LNCAP (cell line): ENCODE results near the gene JPT2.

Experiments used
- CTCF ChIP-seq: fragments of 450-650 bp; IDR thresholded peaks from 2 replicates; pipeline ENCODE4 v1.5.1; 2017; ENCODE audit warnings: mild to moderate bottlenecking

Gene JPT2

GRCh38 chr16:1713331-1713730 is 35.3 kb downstream of the JPT2 start:
- no peak for TF ChIP-seq CTCF

GRCh38 chr16:1713933-1714332 is 35.9 kb downstream of the JPT2 start:
- TF ChIP-seq CTCF, result no peak

- no peak for TF ChIP-seq CTCF
Observed at GRCh38 chr16:1715220-1715619, 37.1 kb downstream of the JPT2 start.

GRCh38 chr16:1721372-1721771 is 43.3 kb downstream of the JPT2 start:
- TF ChIP-seq CTCF, result no peak

GRCh38 chr16:1723450-1724147 is 45.5 kb downstream of the JPT2 start:
- TF ChIP-seq CTCF, result peak; percentile 89

- TF ChIP-seq CTCF, result no peak
Observed at GRCh38 chr16:1724491-1724890, 46.4 kb downstream of the JPT2 start.

GRCh38 chr16:1726661-1727502 is 48.8 kb downstream of the JPT2 start:
- TF ChIP-seq CTCF, result no peak
